Daoy (cell line): Measurements from ENCODE around the gene ERFE. TPM values are rescaled to one million over a fixed set of nuclear protein-coding genes. Genes with fewer than 3 reads are reported as not detected.

Experiments used
- DNase-seq: peaks from one replicate; pipeline ENCODE4 v3.0.0-alpha.2; 2015; ENCODE audit warnings: low read depth
- total RNA-seq: library from RNA; depleted of rRNA; stranded (reverse); fragments of >200 nt; shearing (Covaris generic); gene quantifications from 2 replicates; pipeline ENCODE4 v1.2.3, GENCODE V29; 2014

The ERFE gene
- total RNA-seq, 1 experiment from 2014 or later = 6.8 TPM

DNA sequence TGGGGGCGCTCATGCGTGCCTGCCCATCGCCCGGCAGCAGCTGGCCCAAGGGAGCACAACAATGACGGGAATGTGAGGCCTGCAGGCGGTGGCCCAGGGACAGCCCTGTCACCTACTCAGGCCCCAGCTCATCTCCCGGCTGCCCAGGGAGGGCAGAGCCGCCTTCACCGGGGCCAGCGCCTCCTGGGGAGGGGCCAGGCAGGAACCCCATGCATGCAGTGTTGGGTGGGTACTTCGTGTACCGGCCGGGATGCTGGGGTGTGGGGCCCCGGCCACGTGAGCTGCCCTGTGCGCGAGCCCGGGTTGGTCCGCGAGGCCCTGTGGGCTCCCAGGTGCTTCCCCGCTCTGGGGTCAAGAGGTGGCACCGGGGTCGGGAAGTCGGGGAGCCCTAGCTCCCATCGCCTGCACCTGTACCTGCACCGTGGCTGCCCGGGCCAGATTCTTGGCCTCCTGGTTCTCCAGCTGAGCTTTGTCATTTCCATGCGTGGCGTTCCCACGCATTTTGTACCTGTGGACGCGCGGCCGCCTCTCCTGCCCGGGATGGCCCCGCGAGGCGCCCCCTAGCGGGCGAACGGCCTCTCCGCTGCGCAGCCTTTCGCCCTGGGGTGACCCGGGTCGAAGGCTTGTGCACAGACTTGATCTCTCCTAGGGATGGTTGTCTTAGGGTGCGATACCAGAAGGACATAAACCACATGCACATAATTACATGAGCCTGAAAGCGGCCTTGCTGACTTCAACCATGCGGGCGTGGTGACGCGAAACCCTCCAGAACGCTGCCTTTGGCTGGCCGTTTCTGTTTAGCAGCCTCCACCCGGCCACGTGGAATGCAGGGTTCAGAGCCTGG is 19.4 kb upstream of the ERFE start:
- no peak for DNase-seq

DNA sequence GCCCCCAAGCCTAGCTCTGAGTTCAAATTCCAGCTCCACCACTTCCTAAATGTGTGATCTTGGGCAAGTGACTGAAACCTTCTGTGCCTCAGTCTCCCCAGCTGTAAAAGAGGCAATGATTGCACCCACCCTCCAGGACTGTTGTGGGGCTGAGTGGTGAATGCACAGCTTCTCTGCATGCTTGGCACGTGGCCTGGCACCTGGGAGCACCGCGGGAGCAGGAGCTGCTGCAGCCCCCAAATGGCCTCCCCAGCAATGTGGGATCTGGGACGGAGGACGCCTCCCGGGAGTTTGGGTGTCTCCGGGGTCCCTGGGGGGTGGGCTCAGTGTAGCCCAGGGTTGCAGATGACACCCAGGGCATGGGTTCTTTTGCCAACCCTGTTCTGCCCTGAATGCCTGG is 18.7 kb upstream of the ERFE start:
- DNase-seq = no peak

DNA sequence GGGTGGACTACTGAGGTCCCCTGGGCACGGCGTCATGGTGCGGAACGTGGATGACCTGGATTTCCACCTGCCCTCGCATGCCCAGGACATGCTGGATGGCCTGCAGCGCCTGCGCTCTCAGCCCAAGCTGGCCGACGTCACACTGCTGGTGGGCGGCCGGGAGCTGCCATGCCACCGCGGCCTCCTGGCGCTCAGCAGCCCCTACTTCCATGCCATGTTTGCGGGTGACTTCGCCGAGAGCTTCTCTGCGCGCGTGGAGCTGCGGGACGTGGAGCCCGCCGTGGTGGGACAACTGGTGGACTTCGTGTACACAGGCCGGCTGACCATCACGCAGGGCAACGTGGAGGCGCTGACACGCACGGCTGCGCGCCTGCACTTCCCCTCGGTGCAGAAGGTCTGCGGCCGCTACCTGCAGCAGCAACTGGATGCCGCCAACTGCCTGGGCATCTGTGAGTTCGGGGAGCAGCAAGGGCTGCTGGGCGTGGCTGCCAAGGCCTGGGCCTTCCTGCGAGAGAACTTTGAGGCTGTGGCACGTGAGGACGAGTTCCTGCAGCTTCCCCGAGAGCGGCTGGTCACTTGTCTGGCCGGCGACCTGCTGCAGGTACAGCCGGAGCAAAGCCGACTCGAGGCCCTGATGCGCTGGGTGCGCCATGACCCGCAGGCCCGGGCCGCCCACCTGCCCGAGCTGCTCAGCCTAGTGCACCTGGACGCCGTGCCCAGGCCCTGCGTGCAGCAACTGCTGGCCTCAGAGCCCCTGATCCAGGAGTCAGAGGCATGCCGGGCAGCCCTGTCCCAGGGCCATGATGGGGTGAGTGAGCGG is 17.8 kb upstream of the ERFE start:
- no peak for DNase-seq

GRCh38 chr2:238141541-238142318 is 17.0 kb upstream of the ERFE start:
- DNase-seq = peak; percentile 84

DNA sequence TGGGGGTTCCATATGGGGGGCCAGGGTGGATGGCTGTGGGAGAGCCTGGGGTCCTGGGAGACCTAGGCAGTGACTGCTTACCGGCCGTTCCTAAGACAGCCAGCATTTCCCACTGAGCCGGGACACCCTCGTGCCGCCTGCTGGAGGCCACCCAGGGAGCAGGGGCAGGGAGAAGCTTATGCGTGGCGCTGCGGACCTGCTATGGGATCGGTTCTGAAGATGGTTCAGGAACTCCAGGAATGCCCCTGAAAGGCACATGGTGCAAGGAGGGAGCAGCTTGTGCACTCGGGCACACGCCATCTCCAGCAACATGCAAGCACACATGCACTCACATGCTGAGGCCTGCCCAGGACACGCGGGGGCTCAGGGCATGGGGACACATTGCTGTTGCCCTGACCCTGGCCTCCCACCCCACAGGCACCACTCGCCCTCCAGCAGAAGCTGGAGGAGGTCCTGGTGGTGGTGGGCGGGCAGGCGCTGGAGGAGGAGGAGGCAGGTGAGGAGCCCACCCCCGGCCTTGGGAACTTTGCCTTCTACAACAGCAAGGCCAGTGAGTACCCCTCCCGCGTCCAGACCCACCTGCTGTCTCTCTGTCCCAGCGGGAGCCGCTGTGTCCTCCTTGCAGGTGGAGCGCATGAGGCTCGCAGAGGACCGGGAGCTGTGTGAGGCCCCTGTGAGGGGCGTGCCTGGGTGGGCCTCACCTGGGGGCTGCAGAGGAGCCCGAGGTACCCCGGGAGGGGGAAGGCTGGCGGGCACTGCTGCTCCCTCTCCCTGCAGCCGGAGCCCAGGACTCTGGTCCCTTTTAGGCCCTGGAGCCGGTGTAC is 16.2 kb upstream of the ERFE start:
- no peak for DNase-seq

GRCh38 chr2:238143239-238143951 is 15.4 kb upstream of the ERFE start:
- peak; percentile 85 for DNase-seq

DNA sequence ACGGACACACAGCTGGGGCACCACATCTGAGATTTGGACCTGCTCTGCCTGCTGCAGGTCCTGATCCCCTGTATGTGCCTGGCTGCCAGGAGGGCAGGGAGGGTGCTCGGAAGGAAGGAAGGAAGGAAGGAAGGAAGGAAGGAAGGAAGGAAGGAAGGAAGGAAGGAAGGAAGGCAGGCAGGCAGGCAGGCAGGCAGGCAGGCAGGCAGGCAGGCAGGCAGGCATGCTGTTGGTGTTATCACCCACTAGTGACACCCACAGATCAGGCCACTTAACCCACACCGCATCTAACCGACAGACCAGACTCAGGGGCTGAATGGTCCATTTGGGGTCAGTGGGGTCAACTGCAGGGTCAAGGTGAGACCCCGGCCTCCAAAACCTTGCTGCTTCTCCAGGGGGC is 14.5 kb upstream of the ERFE start:
- no peak for DNase-seq

DNA sequence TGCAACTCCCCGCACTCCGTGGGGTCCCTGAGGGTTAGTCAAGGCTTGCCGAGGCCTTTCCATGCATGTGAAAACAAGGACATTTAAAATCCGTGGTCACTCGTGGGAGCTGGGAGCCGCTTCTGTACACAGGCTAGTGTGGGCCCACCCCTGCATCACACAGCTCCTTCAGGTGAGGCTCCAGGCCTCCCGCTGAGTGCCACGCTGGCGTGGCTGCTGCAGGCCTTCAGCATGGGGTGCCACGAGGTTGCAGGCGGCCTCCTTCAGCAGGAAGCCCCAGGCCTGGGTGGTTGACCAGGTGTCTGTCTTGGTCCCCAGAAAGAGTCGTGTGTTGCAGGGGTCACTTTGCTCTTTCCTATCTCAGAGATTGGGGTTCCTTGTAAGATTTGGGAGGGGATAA is 13.7 kb upstream of the ERFE start:
- no peak for DNase-seq

DNA sequence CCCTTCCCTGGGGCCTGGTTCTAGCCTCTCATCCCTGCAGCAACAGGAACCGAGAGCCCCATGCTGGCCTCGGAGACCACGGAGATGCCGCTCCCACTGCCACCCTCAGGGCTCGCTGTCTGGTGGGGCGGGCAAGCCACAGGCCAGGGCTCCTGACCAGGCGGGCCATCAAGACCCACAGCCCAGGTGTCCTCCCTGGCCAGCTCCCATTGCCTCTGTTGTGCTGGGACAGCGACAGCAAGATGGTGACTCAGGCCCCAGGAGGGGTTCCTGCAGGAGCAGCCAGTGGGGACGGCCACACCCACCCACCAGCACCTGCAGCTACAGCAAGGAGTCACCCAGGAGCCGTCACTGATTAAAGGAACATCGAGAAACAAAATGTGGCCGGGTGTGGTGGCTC is 12.9 kb upstream of the ERFE start:
- DNase-seq = no peak

DNA sequence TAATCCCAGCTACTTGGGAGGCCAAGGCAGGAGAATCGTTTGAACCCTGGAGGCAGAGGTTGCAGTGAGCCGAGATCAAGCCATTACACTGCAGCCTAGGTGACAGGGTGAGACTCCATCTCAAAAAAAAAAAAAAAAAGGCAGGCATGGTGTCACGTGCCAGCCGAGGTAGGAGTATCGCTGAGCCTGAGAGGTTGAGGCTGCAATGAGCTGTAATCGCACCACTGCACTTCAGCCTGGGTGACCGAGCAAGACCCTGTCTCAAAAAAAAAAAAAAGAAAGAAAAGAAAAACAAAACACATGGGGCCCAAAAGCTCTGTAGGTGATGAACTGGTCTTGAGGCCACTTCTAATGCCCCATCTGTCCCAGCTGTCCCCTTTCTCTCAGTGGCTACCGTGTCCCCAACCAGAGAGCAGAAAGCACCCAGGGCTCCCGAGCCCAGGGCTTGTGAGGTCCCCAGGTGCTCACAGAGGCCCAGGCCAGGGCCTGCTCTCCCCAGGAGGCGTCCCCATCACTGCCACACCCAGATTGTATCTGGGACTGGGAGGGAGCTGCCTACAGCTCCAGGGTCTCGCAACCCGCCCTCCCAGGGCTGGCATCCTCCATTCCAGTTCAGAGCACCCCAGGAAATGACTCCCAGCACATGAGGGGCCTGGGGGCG is 11.8 kb upstream of the ERFE start:
- DNase-seq = no peak

- DNase-seq = no peak
Observed at GRCh38 chr2:238148981-238149380, 9.8 kb upstream of the ERFE start.

DNA sequence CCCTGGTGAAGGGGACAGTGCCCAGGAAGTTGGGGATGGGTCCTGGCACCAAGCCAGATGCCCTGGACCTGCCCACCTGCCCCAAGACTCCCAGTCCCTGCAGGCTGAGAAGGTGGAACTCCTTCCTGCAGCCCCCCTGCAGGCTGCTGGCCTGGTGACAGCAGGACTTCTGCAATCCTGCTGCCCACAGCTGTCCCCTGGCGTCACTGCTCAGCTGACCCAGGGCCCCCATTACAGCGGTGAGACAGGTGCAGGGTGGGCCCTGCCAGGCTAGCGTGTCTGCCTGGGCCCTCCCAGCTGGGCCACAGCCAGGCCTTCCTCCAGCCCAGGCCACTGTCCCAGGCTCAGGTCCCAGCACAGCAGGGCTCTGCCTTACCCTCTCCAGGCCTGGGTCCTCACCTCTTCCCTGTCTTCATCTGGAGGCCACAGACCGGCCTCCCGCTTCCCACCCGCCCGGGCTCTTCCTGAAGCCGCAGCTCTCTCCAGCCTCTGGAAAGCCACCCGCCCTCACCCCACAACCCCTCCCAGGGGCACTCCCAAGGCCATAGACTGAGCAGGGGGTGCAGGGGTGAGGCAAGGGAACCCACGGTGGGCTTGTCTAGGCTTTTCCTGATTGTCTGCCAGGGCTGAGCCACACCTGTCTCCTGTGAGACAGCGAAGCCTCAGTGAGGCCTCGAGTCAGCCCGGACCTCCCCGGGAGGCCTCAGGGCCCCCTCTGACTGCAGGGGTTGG is 8.8 kb upstream of the ERFE start:
- DNase-seq = no peak

- DNase-seq = no peak
Observed at GRCh38 chr2:238150686-238151085, 8.1 kb upstream of the ERFE start.

DNA sequence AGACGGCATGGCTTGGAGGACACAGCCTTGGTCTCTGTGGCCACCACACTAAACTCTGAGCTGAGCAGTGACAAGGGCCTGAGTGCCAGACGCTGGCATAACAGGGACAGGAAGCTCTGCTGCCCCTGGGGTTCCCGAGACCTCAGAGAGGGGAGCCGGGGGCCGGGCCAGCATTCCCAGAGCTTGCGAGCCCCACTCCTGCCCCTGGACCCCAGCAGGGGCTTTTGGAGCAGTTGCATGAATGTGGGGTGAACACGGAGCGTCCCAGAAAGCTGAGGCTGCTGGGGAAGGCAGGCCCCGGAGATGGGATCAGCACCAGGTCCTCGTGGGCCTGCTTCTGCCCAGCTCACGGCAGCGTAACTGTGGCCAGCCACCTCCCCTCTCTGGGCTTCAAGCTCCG is 7.6 kb upstream of the ERFE start:
- DNase-seq = no peak

DNA sequence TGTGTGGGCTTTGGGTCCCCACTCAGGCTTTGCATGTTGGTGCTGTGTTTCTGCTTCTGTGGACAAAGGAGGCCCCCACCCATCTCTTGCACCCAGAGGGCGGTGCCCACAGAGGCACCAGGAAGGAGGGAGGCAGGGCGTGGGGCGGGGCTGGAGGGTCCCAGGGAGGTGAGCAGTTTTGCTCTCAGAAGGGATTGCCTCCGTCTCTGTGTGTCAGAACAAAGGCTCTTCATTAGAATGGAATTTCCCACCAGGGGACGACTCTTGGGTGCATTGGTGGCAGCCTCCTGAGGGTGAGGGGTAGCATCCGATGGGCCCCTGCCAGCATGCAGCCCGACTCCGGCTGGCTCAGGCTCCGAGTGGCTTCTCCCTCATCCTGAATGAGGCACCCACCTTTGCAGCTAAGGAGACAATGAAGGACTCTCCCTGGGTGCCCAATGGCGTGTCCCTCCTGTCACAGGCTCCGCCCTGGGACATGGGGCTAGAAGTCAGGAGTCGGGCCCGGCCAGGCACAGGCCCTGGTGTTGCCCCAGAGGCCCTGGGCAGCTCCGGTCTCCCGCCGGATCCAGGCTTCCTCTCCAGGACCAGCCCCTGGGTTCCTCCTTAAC is 7.0 kb upstream of the ERFE start:
- DNase-seq = no peak

GRCh38 chr2:238152771-238153688 is 5.7 kb upstream of the ERFE start:
- DNase-seq = no peak

- no peak for DNase-seq
Observed at GRCh38 chr2:238154570-238154969, 4.2 kb upstream of the ERFE start.
